Right ventricle myocardium superior (tissue), 1 donor: Measurements from ENCODE around the gene SLC9B1. TPM values are rescaled to one million over a fixed set of nuclear protein-coding genes. Genes with fewer than 3 reads are reported as not detected.

Experiments
- ATAC-seq: fragments of 200-7000 bp; cut with Tn5 transposase; one replicate; pipeline ENCODE4 v1.9.1; 2020; ENCODE audit warnings: mild to moderate bottlenecking; ENCODE audit not compliant: poor library complexity
- DNase-seq: peaks from one replicate; pipeline ENCODE4 v3.0.0-alpha.2; 2020
- intact Hi-C: fragments of 100-400 bp; cut with DNase I; formaldehyde crosslinking; loops from one replicate; pipeline ENCODE4 v1.11.2; 2022
- total RNA-seq: library from RNA; stranded (reverse); fragmentation: NEBNext Ultra II Directional; extraction: Animal tissue kit (Norgen Biotek cat#: 25700); gene quantifications from one replicate; pipeline ENCODE4 v1.2.1, GENCODE V29; 2021
- donor health status: DM: no; HTN: yes; CAD: no; lungs with severe emphysema.

Gene SLC9B1
- total RNA-seq, 1 donor from 2014 or later = 0.65 TPM

DNA sequence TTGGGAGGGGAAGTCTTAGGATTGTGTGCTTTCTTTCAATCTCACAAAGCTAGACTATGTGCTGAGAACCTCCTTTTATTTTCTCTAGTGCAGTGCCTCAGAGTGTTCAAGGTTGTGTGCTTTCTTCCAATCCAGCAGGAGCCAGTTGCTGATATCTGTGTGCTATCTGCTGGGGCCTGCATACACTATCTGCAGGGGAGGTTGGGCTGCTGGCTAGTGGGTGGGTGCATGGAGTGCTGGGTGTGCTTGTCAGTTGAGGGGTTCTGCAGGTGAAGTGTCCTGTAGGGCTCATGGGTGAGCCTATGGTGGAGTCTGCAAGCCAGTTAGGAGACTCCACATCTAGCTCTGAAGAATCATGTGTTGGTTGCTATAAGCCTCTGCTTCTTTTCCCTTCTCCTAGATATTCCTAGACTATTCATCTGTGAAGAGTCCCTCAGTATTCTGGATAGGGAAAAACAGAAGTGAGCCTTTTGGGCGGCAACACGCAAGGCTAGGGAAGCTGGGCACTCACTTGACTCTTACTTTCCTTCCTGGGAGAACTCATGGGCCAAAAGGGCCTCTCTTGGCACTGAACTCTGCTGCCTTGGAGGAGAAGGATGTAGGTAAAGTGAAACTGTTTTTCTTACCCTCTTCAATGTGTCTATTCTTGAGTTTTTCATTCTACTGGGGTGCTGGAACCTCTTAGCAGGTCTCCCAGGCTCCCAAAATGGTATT is 158.7 kb downstream of the SLC9B1 start:
- intact Hi-C loops = no loop called here
- DNase-seq = no peak
- ATAC-seq = no peak

- DNase-seq = no peak
- ATAC-seq = no peak
- intact Hi-C loops = no loop called here
Observed at GRCh38 chr4:102858828-102859464, 160.6 kb downstream of the SLC9B1 start.

Other genes starting within 250 kb of the SLC9B1 start
- gene UBE2D3, start 192.2 kb downstream of the SLC9B1 start, total RNA-seq = 262 TPM
- 14.1 TPM for gene CISD2, start 150.7 kb downstream of the SLC9B1 start, total RNA-seq
- gene SLC9B2, start 57.1 kb upstream of the SLC9B1 start, total RNA-seq = 2.4 TPM
- 20.1 TPM for gene BDH2, start 80.1 kb upstream of the SLC9B1 start, total RNA-seq
- 0.40 TPM for gene CENPE, start 178.6 kb upstream of the SLC9B1 start, total RNA-seq